Panc1 (cell line): ENCODE results near the gene B3GNT3. TPM values are rescaled to one million over a fixed set of nuclear protein-coding genes. Genes with fewer than 3 reads are reported as not detected.
"Not testable (repeated sequence)": the region's sequence is repeated elsewhere in the genome, so short reads cannot be mapped to it uniquely, and the experiment has no call there.

ENCODE experiments used
- ATAC-seq: fragments of 200-7000 bp; cut with Tn5 transposase; 2 replicates; pipeline ENCODE4 v1.9.1; 2020; ENCODE audit warnings: mild to moderate bottlenecking, moderate library complexity
- BruUV-seq: library from RNA; stranded (reverse); fragments of 400-500 nt; replicated peaks from 2 replicates; lab custom pipeline; 2021; lab: Mats Ljungman, UMichigan
- CTCF ChIA-PET: fragments of 300-600 bp; sonication (Branson Sonifier 250); formaldehyde crosslinking; loops from one replicate; lab custom pipeline; 2022; ENCODE audit warnings: antibody characterized with exemption; lab: Charles Lee
- POLR2A ChIA-PET: fragments of 300-600 bp; sonication (Branson Sonifier 250); formaldehyde crosslinking; loops from one replicate; lab custom pipeline; 2022; ENCODE audit warnings: antibody characterized with exemption; lab: Charles Lee
- DNase-seq: peaks from one replicate; pipeline ENCODE4 v3.0.0-alpha.2; 2010; ENCODE audit warnings: low read depth, low spot score
- H3K27ac ChIP-seq: 2 replicates; pipeline ENCODE4 v1.5.1; 2011; ENCODE audit warnings: mild to moderate bottlenecking, low read length, inconsistent platforms
- H3K27me3 ChIP-seq: fragments of 200-500 bp; sonication (Bioruptor generic); 2 replicates; pipeline ENCODE4 v1.6.0; 2014; ENCODE audit warnings: low read length, inconsistent platforms; ENCODE audit not compliant: control insufficient read depth, insufficient read depth
- H3K36me3 ChIP-seq: fragments of 200-500 bp; sonication (Bioruptor generic); 2 replicates; pipeline ENCODE4 v1.5.1; 2014; ENCODE audit warnings: inconsistent platforms, mild to moderate bottlenecking, low read length, moderate library complexity; ENCODE audit not compliant: control insufficient read depth, insufficient read depth
- H3K4me1 ChIP-seq: 2 replicates; pipeline ENCODE4 v1.5.1; 2011; ENCODE audit warnings: inconsistent platforms, mild to moderate bottlenecking, low read length, moderate library complexity; ENCODE audit not compliant: control insufficient read depth, insufficient read depth
- H3K4me3 ChIP-seq, 2 experiments: 2 replicates each; pipeline ENCODE4 v1.5.1; 2011 to 2012; ENCODE audit warnings: low read depth in 2 of 2, low read length in 2 of 2, mild to moderate bottlenecking in 2 of 2, inconsistent platforms in 1 of 2, moderate library complexity in 1 of 2
- H3K9me3 ChIP-seq: fragments of 200-500 bp; sonication (Bioruptor generic); 2 replicates; pipeline ENCODE4 v1.5.1; 2014; ENCODE audit warnings: low read depth, mild to moderate bottlenecking, inconsistent platforms, low read length, moderate library complexity; ENCODE audit not compliant: control insufficient read depth, insufficient read depth
- CTCF ChIP-seq: fragments of 450-650 bp; IDR thresholded peaks from 2 replicates; pipeline ENCODE4 v1.5.1; 2017; ENCODE audit warnings: mild to moderate bottlenecking
- POLR2AphosphoS5 ChIP-seq: IDR thresholded peaks from 2 replicates; pipeline ENCODE4 v1.6.1; 2012; ENCODE audit warnings: mild to moderate bottlenecking, low read depth, low read length, moderate library complexity
- REST ChIP-seq, 2 experiments: IDR thresholded peaks; 2 replicates each; pipeline ENCODE4 v1.6.1; 2011 to 2012; ENCODE audit warnings: low read depth in 2 of 2, control low read depth in 1 of 2, low read length in 1 of 2, mild to moderate bottlenecking in 1 of 2, moderate library complexity in 1 of 2; ENCODE audit not compliant: insufficient read depth in 1 of 2
- SIN3A ChIP-seq: IDR thresholded peaks from 2 replicates; pipeline ENCODE4 v1.6.1; 2012; ENCODE audit warnings: low read depth, mild to moderate bottlenecking, low read length, moderate library complexity, borderline replicate concordance; ENCODE audit not compliant: insufficient read depth
- TCF7L2 ChIP-seq: IDR thresholded peaks from 2 replicates; pipeline ENCODE4 v1.6.1; 2011; ENCODE audit warnings: mild to moderate bottlenecking, low read depth, low read length, inconsistent platforms
- in situ Hi-C: cut with HindIII; loops from 2 replicates; pipeline ENCODE4 v1.10.0; 2016; ENCODE audit warnings: low sequenced_read_pairs, low pct_unique_long_range_greater_than_20kb
- intact Hi-C: fragments of 100-400 bp; cut with micrococcal nuclease; formaldehyde crosslinking; loops from one replicate; pipeline ENCODE4 v1.10.0; 2022; ENCODE audit not compliant: unreplicated experiment
- total RNA-seq: library from RNA; stranded (reverse); gene quantifications from one replicate; pipeline ENCODE4 v1.2.1, GENCODE V29; 2021; ENCODE audit not compliant: unreplicated experiment

B3GNT3 gene
- total RNA-seq, 1 experiment from 2014 or later, result 0.67 TPM

GRCh38 chr19:17780781-17781180 is 14.2 kb upstream of the B3GNT3 start:
- TF ChIP-seq POLR2AphosphoS5 (no peak), CTCF (no peak), SIN3A (no peak), TCF7L2 (no peak), REST (IDR thresholded peaks at IDR 0.05; ENCODE audit: insufficient read depth in 1 of 2, low read depth in 2 of 2, low read length in 1 of 2) (no peak)
- DNase-seq, result no peak
- H3K4me3 ChIP-seq, result no peak overlapping the region
- no TSS peak for BruUV-seq
- in situ Hi-C loops (no loop called here), intact Hi-C loops (loop anchor here (10.0 kb wide), 1 partner anchor 74 kb away; the partner anchor contains the start of gene RPL18A)
- ChIA-PET CTCF (no interaction called here), POLR2A (interaction anchor here (0.6 kb wide), 1 partner anchor 44 kb away, joined by 4 read pairs; no protein-coding TSS in a partner anchor)
- H3K27me3 ChIP-seq, result no peaks in the 10 kb centered on the region
- H3K4me1 ChIP-seq, result 0 out of 2 replicates have a peak, but pooled peaks cover 3% of the 10 kb centered on the region
- ATAC-seq, result no peak
- H3K27ac ChIP-seq, result no peak overlapping the region
- no peaks in the 10 kb centered on the region for H3K9me3 ChIP-seq
- H3K36me3 ChIP-seq, result no peaks in the 10 kb centered on the region; the same call in 1 of the 2 replicates

- POLR2A ChIA-PET, result interaction anchor here (0.7 kb wide), 1 partner anchor 34 kb away, joined by 4 read pairs; no protein-coding TSS in a partner anchor
- intact Hi-C loops, result loop anchor here (10.0 kb wide), 1 partner anchor 71 kb away; the partner anchor contains the start of gene RPL18A
- CTCF ChIA-PET, result interaction anchor here (0.6 kb wide), 1 partner anchor 326 kb away, joined by 3 read pairs; no protein-coding TSS in a partner anchor
- ATAC-seq, H3K4me1 ChIP-seq, DNase-seq, H3K27ac ChIP-seq, H3K9me3 ChIP-seq, BruUV-seq, H3K27me3 ChIP-seq, H3K4me3 ChIP-seq, in situ Hi-C loops, H3K36me3 ChIP-seq: not testable (repeated sequence)
Measured at GRCh38 chr19:17783721-17784120, 11.2 kb upstream of the B3GNT3 start.
